Tibial nerve (tissue), 4 donors: ENCODE measurements around the gene SHISAL1. TPM values are rescaled to one million over a fixed set of nuclear protein-coding genes. Genes with fewer than 3 reads are reported as not detected.

ENCODE experiments used
- DNase-seq, 2 donors: peaks; one replicate each; pipeline ENCODE4 v3.0.0-alpha.2; 2019; ENCODE audit warnings: low spot score in 2 of 2
- H3K27ac ChIP-seq, 4 donors: fragments of 200-600 bp; sonication (generic) in 3 of 4; one replicate each; pipeline ENCODE4 v1.5.1; 2017 to 2019; ENCODE audit warnings: mild to moderate bottlenecking in 1 of 4
- H3K27me3 ChIP-seq, 2 donors: fragments of 200-600 bp; sonication (generic) in 1 of 2; one replicate each; pipeline versions ENCODE4 v1.5.1 to v1.6.0; 2017 to 2019
- H3K36me3 ChIP-seq, 3 donors: fragments of 200-600 bp; sonication (generic); one replicate each; pipeline ENCODE4 v1.5.1; 2018 to 2019
- H3K4me1 ChIP-seq, 4 donors: fragments of 200-600 bp; sonication (generic) in 3 of 4; one replicate each; pipeline ENCODE4 v1.5.1; 2017 to 2019
- H3K4me3 ChIP-seq, 4 donors: fragments of 200-600 bp; sonication (generic) in 3 of 4; one replicate each; pipeline ENCODE4 v1.5.1; 2017 to 2019; ENCODE audit warnings: mild to moderate bottlenecking in 1 of 4, moderate library complexity in 1 of 4
- H3K9me3 ChIP-seq, 4 donors: fragments of 200-600 bp; sonication (generic) in 3 of 4; one replicate each; pipeline ENCODE4 v1.5.1; 2017 to 2019
- CTCF ChIP-seq, 5 experiments: fragments of 200-600 bp in 3 of 5; fragments of 450-650 bp in 2 of 5; sonication (generic) in 3 of 5; IDR thresholded peaks; one replicate each; pipeline ENCODE4 v1.5.1; 2016 to 2019; ENCODE audit warnings: antibody characterized with exemption in 5 of 5, mild to moderate bottlenecking in 3 of 5, moderate library complexity in 2 of 5
- EP300 ChIP-seq, 2 donors: sonication (generic); formaldehyde crosslinking; IDR thresholded peaks; one replicate each; pipeline ENCODE4 v1.6.1; 2017; ENCODE audit warnings: antibody characterized with exemption in 2 of 2, mild to moderate bottlenecking in 1 of 2
- POLR2A ChIP-seq, 2 donors: fragments of 450-650 bp; IDR thresholded peaks; one replicate each; pipeline ENCODE4 v1.6.1; 2017; ENCODE audit warnings: antibody characterized with exemption in 2 of 2, mild to moderate bottlenecking in 2 of 2, moderate library complexity in 2 of 2
- WGBS, 2 donors: methylation state at CpG; one replicate each; pipeline ENCODE4 v1.1.5; 2018; 5-methylcytosine and 5-hydroxymethylcytosine counted together
- total RNA-seq, 4 donors: library from RNA; depleted of rRNA; stranded (reverse); fragments of >200 nt; gene quantifications; one replicate each; pipeline ENCODE4 v1.1.0, GENCODE V29; 2016

Gene SHISAL1
- total RNA-seq, 4 donors from 2014 or later: 0.22 to 1.0 (median 0.59) TPM

GRCh38 chr22:44314425-44315067 lies 1.8 kb upstream of the SHISAL1 start:
- H3K4me3 ChIP-seq: no peak overlapping the region
- WGBS, 2 donors: 63 to 74% methylated on average over 17 of the region's 17 CpGs
- H3K4me1 ChIP-seq: peaks cover 0 to 4% (median 0%) of the 10 kb centered on the region in 4 donors
- TF ChIP-seq EP300 (IDR thresholded peaks at IDR 0.05) (no peak), POLR2A (IDR thresholded peaks at IDR 0.05) (no peak), CTCF (IDR thresholded peaks at IDR 0.05) (no peak)
- H3K9me3 ChIP-seq: no peaks in the 10 kb centered on the region
- no peaks in the 10 kb centered on the region for H3K36me3 ChIP-seq
- no peaks in the 10 kb centered on the region for H3K27me3 ChIP-seq
- H3K27ac ChIP-seq: no peak overlapping the region
- DNase-seq: no peak

- no peak overlapping the region for H3K27ac ChIP-seq
- no peaks in the 10 kb centered on the region for H3K27me3 ChIP-seq
- H3K36me3 ChIP-seq: no peaks in the 10 kb centered on the region
- DNase-seq: no peak
- TF ChIP-seq POLR2A (IDR thresholded peaks at IDR 0.05): no peak
- peaks cover 0 to 15% (median 0%) of the 10 kb centered on the region in 4 donors for H3K4me1 ChIP-seq
- 68 to 71% methylated on average over 15 of the region's 16 CpGs for WGBS, 2 donors
- H3K4me3 ChIP-seq: no peak overlapping the region
- no peaks in the 10 kb centered on the region for H3K9me3 ChIP-seq
Observed at GRCh38 chr22:44313385-44314006, 745 bp upstream of the SHISAL1 start.

- WGBS, 2 donors: 50 to 64% methylated on average over 3 of the region's 3 CpGs
- Histone ChIP-seq H3K4me1 (peaks cover 0 to 24% (median 0%) of the 10 kb centered on the region in 4 donors), H3K4me3 (no peak overlapping the region), H3K27ac (no peak overlapping the region), H3K36me3 (no peaks in the 10 kb centered on the region), H3K9me3 (peaks cover 0 to 6% (median 0%) of the 10 kb centered on the region in 4 donors), H3K27me3 (no peaks in the 10 kb centered on the region)
- no peak for DNase-seq
- TF ChIP-seq POLR2A (IDR thresholded peaks at IDR 0.05): no peak
- no peak for TF ChIP-seq CTCF (IDR thresholded peaks at IDR 0.05)
- TF ChIP-seq EP300 (IDR thresholded peaks at IDR 0.05): no peak
Observed at GRCh38 chr22:44311855-44312170, 938 bp downstream of the SHISAL1 start.

GRCh38 chr22:44311104-44311854 lies 1.5 kb downstream of the SHISAL1 start:
- H3K4me3 ChIP-seq: no peak overlapping the region
- WGBS, 2 donors: 75 to 82% methylated on average over 4 to 7 of the region's 10 CpGs

GRCh38 chr22:44309647-44310046 lies 3.1 kb downstream of the SHISAL1 start:
- peaks cover 0 to 29% (median 0%) of the 10 kb centered on the region in 4 donors for H3K4me1 ChIP-seq
- H3K27me3 ChIP-seq: no peaks in the 10 kb centered on the region
- TF ChIP-seq EP300 (IDR thresholded peaks at IDR 0.05): no peak
- TF ChIP-seq POLR2A (IDR thresholded peaks at IDR 0.05): no peak
- TF ChIP-seq CTCF (IDR thresholded peaks at IDR 0.05): no peak
- no peak for DNase-seq
- H3K27ac ChIP-seq: no peak overlapping the region
- no peaks in the 10 kb centered on the region for H3K36me3 ChIP-seq
- WGBS, 2 donors: 50 to 57% methylated on average over 9 of the region's 9 CpGs
- H3K4me3 ChIP-seq: no peak overlapping the region
- H3K9me3 ChIP-seq: peaks cover 0 to 6% (median 0%) of the 10 kb centered on the region in 4 donors

More at GRCh38 chr22:44311104-44311854, 1.5 kb downstream of the SHISAL1 start:
- peaks cover 0 to 24% (median 0%) of the 10 kb centered on the region in 4 donors for H3K4me1 ChIP-seq
- no peak overlapping the region for H3K27ac ChIP-seq
- no peak for DNase-seq
- peaks cover 0 to 6% (median 0%) of the 10 kb centered on the region in 4 donors for H3K9me3 ChIP-seq
- TF ChIP-seq POLR2A (IDR thresholded peaks at IDR 0.05): no peak
- no peak for TF ChIP-seq EP300 (IDR thresholded peaks at IDR 0.05)
- no peak for TF ChIP-seq CTCF (IDR thresholded peaks at IDR 0.05)
- H3K36me3 ChIP-seq: no peaks in the 10 kb centered on the region
- H3K27me3 ChIP-seq: no peaks in the 10 kb centered on the region
